ENCODE measurements around the gene CCL28. TPM values are rescaled to one million over a fixed set of nuclear protein-coding genes. Genes with fewer than 3 reads are reported as not detected.

CCL28 gene
- total and polyA plus RNA-seq, 2 of the 13 experiments (the other 11 are each of a cell fraction or from before 2014, with no cell fraction given): 0.03 TPM; not detected in 1

- ChIA-PET POLR2A (no interaction called here), CTCF (ENCODE audit: low intra/inter-chr PET ratio, low total read pairs) (no interaction called here)
- Histone ChIP-seq H3K9ac (ENCODE audit: insufficient read depth, low read depth, low read length) (no peak overlapping the region), H3K4me3 (replicated peaks in 1 of 3; ENCODE audit: insufficient read depth in 1 of 3, low read depth in 2 of 3, low read length in 3 of 3) (no peak overlapping the region), H3K27me3 (ENCODE audit: control insufficient read depth in 1 of 2, insufficient read depth in 2 of 2, low read length in 2 of 2) (peaks cover 0 to 1% of the 10 kb centered on the region in 2 experiments; a peak in 3 of 5 replicates), H2AFZ (ENCODE audit: low read length) (no peak overlapping the region), H3K36me3 (replicated peaks in 1 of 2; ENCODE audit: control insufficient read depth in 1 of 2, insufficient read depth in 2 of 2, low read length in 2 of 2) (no peaks in the 10 kb centered on the region), H4K20me1 (ENCODE audit: insufficient read depth, low read length) (no peaks in the 10 kb centered on the region), H3K27ac (ENCODE audit: extremely low read length, insufficient read depth, low read length) (no peak overlapping the region), H3K4me2 (ENCODE audit: low read depth, low read length) (no peak overlapping the region), H3K9me3 (ENCODE audit: low read length) (peaks cover 17% of the 10 kb centered on the region), H3K4me1 (ENCODE audit: insufficient read depth, low read length) (peaks cover 7% of the 10 kb centered on the region; the same call in 1 of the 2 replicates), H3K79me2 (ENCODE audit: insufficient read depth, low read length) (no peaks in the 10 kb centered on the region)
- in situ Hi-C loops (cut with HindIII; ENCODE audit: extremely low pct_ligation_motif_present, low pct_unique_long_range_greater_than_20kb): no loop called here
- WGBS (ENCODE audit: low lambda C conversion rate): 50% methylated on average over 1 of the region's 1 CpG
- no TSS peak for BruUV-seq (replicated peaks)
- no peak for ATAC-seq
- intact Hi-C loops (cut with micrococcal nuclease; ENCODE audit: unreplicated experiment): no loop called here
- FAIRE-seq: no peak
- no peak for DNase-seq (ENCODE audit: low spot score)
- TF ChIP-seq SP140L (CRISPR knock-in tag; IDR thresholded peaks at IDR 0.05; ENCODE audit: borderline replicate concordance) (no peak), PRDM10 (CRISPR knock-in tag; IDR thresholded peaks at IDR 0.05; ENCODE audit: low read depth) (no peak), ZSCAN22 (CRISPR knock-in tag; IDR thresholded peaks at IDR 0.05) (no peak), TFAP4 (IDR thresholded peaks at IDR 0.05; ENCODE audit: borderline replicate concordance, low read depth) (no peak), ZNF253 (CRISPR knock-in tag; IDR thresholded peaks at IDR 0.05; ENCODE audit: borderline replicate concordance) (no peak), FLYWCH1 (CRISPR knock-in tag; IDR thresholded peaks at IDR 0.05) (no peak), RORA (CRISPR knock-in tag; IDR thresholded peaks at IDR 0.05) (no peak), NR3C1 (CRISPR knock-in tag; IDR thresholded peaks at IDR 0.05) (no peak), ADNP (CRISPR knock-in tag; IDR thresholded peaks at IDR 0.05) (no peak), CBFB (CRISPR knock-in tag; IDR thresholded peaks at IDR 0.05) (no peak), ZNF512B (CRISPR knock-in tag; IDR thresholded peaks at IDR 0.05; ENCODE audit: borderline replicate concordance) (no peak), ATF5 (CRISPR knock-in tag; IDR thresholded peaks at IDR 0.05; ENCODE audit: low read depth) (no peak), ZNF652 (CRISPR knock-in tag; IDR thresholded peaks at IDR 0.05; ENCODE audit: borderline replicate concordance, low read depth) (no peak), TEAD3 (CRISPR knock-in tag; optimal IDR thresholded peaks at IDR 0.05; ENCODE audit: borderline replicate concordance) (no peak), STAT6 (CRISPR knock-in tag; IDR thresholded peaks at IDR 0.05; ENCODE audit: borderline replicate concordance) (no peak)
These were observed 79.8 kb downstream of the CCL28 start for GRCh38 chr5:43332401-43332800.

Data from HepG2 (cell line).